HCT116 (cell line): ENCODE measurements around the gene DNAJC4. TPM values are rescaled to one million over a fixed set of nuclear protein-coding genes. Genes with fewer than 3 reads are reported as not detected.

ENCODE experiments used
- ATAC-seq: fragments of 200-7000 bp; cut with Tn5 transposase; 2 replicates; pipeline ENCODE4 v1.9.1; 2020; ENCODE audit warnings: mild to moderate bottlenecking, moderate library complexity
- BruUV-seq: library from RNA; stranded (reverse); fragments of 400-500 nt; replicated peaks from 2 replicates; lab custom pipeline; 2021; lab: Mats Ljungman, UMichigan
- CTCF ChIA-PET: fragments of 300-600 bp; sonication (Branson Sonifier 250); formaldehyde crosslinking; loops from one replicate; lab custom pipeline; 2021; ENCODE audit warnings: antibody characterized with exemption; lab: Charles Lee
- POLR2A ChIA-PET: fragments of 300-600, 350-600 bp; sonication (Branson Sonifier 250); formaldehyde crosslinking; loops from one replicate; lab custom pipeline; 2021; ENCODE audit warnings: antibody characterized with exemption; lab: Charles Lee
- RAD21 ChIA-PET, 2 experiments: fragments of 300-600 bp; sonication (Branson Sonifier 250); formaldehyde crosslinking; loops; one replicate each; lab custom pipeline; 2023; ENCODE audit warnings: low total read pairs in 2 of 2; ENCODE audit not compliant: uncharacterized antibody in 2 of 2, unreplicated experiment in 2 of 2, low non-redundant PET in 1 of 2; lab: Charles Lee
- DNase-seq: peaks from one replicate; pipeline ENCODE4 v3.0.0-alpha.2; 2010; ENCODE audit warnings: low read depth, low spot score
- H2AFZ ChIP-seq: fragments of 200-600 bp; shearing (Covaris generic), sonication (generic); 2 replicates; pipeline ENCODE4 v1.6.1; 2017; ENCODE audit warnings: low read depth, mixed run types, mixed read lengths, antibody characterized with exemption, low read length; ENCODE audit not compliant: poor library complexity, severe bottlenecking
- H3K27ac ChIP-seq: 2 replicates; pipeline ENCODE4 v1.5.1; 2012; ENCODE audit warnings: low read depth, low read length
- H3K27me3 ChIP-seq: fragments of 200-600 bp; sonication (generic); 2 replicates; pipeline ENCODE4 v1.6.1; 2016; ENCODE audit warnings: mixed run types, low read length, mixed read lengths; ENCODE audit not compliant: insufficient read depth
- H3K36me3 ChIP-seq, 2 experiments: fragments of 200-500 bp in 1 of 2; fragments of 200-600 bp in 1 of 2; sonication (Bioruptor generic) in 1 of 2; sonication (generic) in 1 of 2; 2 replicates each; pipeline versions ENCODE4 v1.5.1 to v1.6.1; 2014 to 2016; ENCODE audit warnings: low read length in 2 of 2, inconsistent platforms in 1 of 2, mixed read lengths in 1 of 2, mixed run types in 1 of 2; ENCODE audit not compliant: insufficient read depth in 2 of 2, control insufficient read depth in 1 of 2
- H3K4me1 ChIP-seq, 2 experiments: fragments of 200-600 bp in 1 of 2; sonication (generic) in 1 of 2; 2 replicates each; pipeline versions ENCODE4 v1.5.1 to v1.6.1; 2012 to 2017; ENCODE audit warnings: low read length in 2 of 2, inconsistent platforms in 1 of 2, mild to moderate bottlenecking in 1 of 2, mixed read lengths in 1 of 2, mixed run types in 1 of 2, moderate library complexity in 1 of 2; ENCODE audit not compliant: insufficient read depth in 2 of 2, control insufficient read depth in 1 of 2
- H3K4me2 ChIP-seq: fragments of 200-600 bp; sonication (generic); 2 replicates; pipeline ENCODE4 v1.6.1; 2017; ENCODE audit warnings: mixed run types, low read length, mixed read lengths
- H3K4me3 ChIP-seq, 2 experiments: fragments of 200-600 bp in 1 of 2; sonication (generic) in 1 of 2; replicated peaks in 1 of 2; 2 replicates each; pipeline ENCODE4 v1.5.1; 2011 to 2016; ENCODE audit warnings: low read length in 2 of 2, control low read depth in 1 of 2, low read depth in 1 of 2, mild to moderate bottlenecking in 1 of 2, mixed read lengths in 1 of 2, mixed run types in 1 of 2
- H3K79me2 ChIP-seq: fragments of 200-600 bp; sonication (generic); 2 replicates; pipeline ENCODE4 v1.6.1; 2017; ENCODE audit warnings: mild to moderate bottlenecking, mixed run types, low read length, moderate library complexity, mixed read lengths; ENCODE audit not compliant: insufficient read depth
- H3K9ac ChIP-seq: fragments of 200-600 bp; sonication (generic); 2 replicates; pipeline ENCODE4 v1.6.1; 2016; ENCODE audit warnings: low read length, mixed read lengths
- H3K9me2 ChIP-seq: fragments of 200-600 bp; sonication (generic), shearing (Covaris generic); 2 replicates; pipeline ENCODE4 v1.6.1; 2017; ENCODE audit warnings: mixed run types, mild to moderate bottlenecking, moderate library complexity; ENCODE audit not compliant: insufficient read depth
- H3K9me3 ChIP-seq, 2 experiments: fragments of 200-500 bp in 1 of 2; fragments of 200-600 bp in 1 of 2; sonication (Bioruptor generic) in 1 of 2; sonication (generic) in 1 of 2; 2 replicates each; pipeline ENCODE4 v1.6.1; 2014 to 2017; ENCODE audit warnings: low read length in 2 of 2, mixed read lengths in 2 of 2, inconsistent platforms in 1 of 2, low read depth in 1 of 2, mild to moderate bottlenecking in 1 of 2, mixed run types in 1 of 2, moderate library complexity in 1 of 2; ENCODE audit not compliant: control insufficient read depth in 1 of 2, insufficient read depth in 1 of 2
- H4K20me1 ChIP-seq: fragments of 200-600 bp; sonication (generic), shearing (Covaris generic); 2 replicates; pipeline ENCODE4 v1.6.1; 2017; ENCODE audit warnings: mixed run types, mild to moderate bottlenecking, moderate library complexity; ENCODE audit not compliant: insufficient read depth
- ELF1 ChIP-seq: IDR thresholded peaks from 2 replicates; pipeline ENCODE4 v1.6.1; 2012; ENCODE audit warnings: low read depth, borderline replicate concordance
- RAD21 ChIP-seq: IDR thresholded peaks from 2 replicates; pipeline ENCODE4 v1.6.1; 2012; ENCODE audit warnings: low read depth, mild to moderate bottlenecking
- REST ChIP-seq: IDR thresholded peaks from 2 replicates; pipeline ENCODE4 v1.6.1; 2012; ENCODE audit warnings: low read depth
- SIN3A ChIP-seq: IDR thresholded peaks from 2 replicates; pipeline ENCODE4 v1.6.1; 2012; ENCODE audit warnings: low read depth
- SP1 ChIP-seq: IDR thresholded peaks from 2 replicates; pipeline ENCODE4 v1.6.1; 2012; ENCODE audit warnings: low read depth
- TCF7L2 ChIP-seq: IDR thresholded peaks from 2 replicates; pipeline ENCODE4 v1.7.0; 2011; ENCODE audit warnings: borderline replicate concordance, inconsistent platforms; ENCODE audit not compliant: insufficient read depth, insufficient read length; ENCODE audit errors: extremely low read depth
- ZFX ChIP-seq: fragments of 450-650 bp; IDR thresholded peaks from 2 replicates; pipeline ENCODE4 v1.6.1; 2017
- ZNF274 ChIP-seq: fragments of 200-500 bp; sonication (Bioruptor generic); IDR thresholded peaks from 2 replicates; pipeline ENCODE4 v1.6.1; 2014; ENCODE audit warnings: mild to moderate bottlenecking, low read depth, low read length, inconsistent platforms
- intact Hi-C: fragments of 100-400 bp; cut with micrococcal nuclease; formaldehyde crosslinking; loops from 2 replicates; pipeline ENCODE4 v1.10.0; 2022
- total RNA-seq: library from RNA; stranded (reverse); gene quantifications from one replicate; pipeline ENCODE4 v1.2.1, GENCODE V29; 2021; ENCODE audit not compliant: unreplicated experiment

The DNAJC4 gene
- total RNA-seq, 1 experiment from 2014 or later = 25.8 TPM

- Histone ChIP-seq H4K20me1 (no peaks in the 10 kb centered on the region), H3K9ac (no peak overlapping the region), H3K27me3 (no peaks in the 10 kb centered on the region)
Observed at GRCh38 chr11:64207256-64208085, 22.9 kb upstream of the DNAJC4 start.

More at GRCh38 chr11:64207256-64208085, 22.9 kb upstream of the DNAJC4 start:
- TF ChIP-seq REST (no peak), TCF7L2 (no peak), ZFX (no peak), RAD21 (no peak), ZNF274 (no peak), ELF1 (no peak), SP1 (no peak), SIN3A (no peak)
- TF ChIP-seq, all 23 proteins: peak for 0
- no peaks in the 10 kb centered on the region for H3K9me2 ChIP-seq
- H3K9me3 ChIP-seq = no peaks in the 10 kb centered on the region
- no peak for DNase-seq
- no TSS peak for BruUV-seq
- no peak overlapping the region for H3K4me3 ChIP-seq
- H3K4me1 ChIP-seq = peaks cover 0 to 8% of the 10 kb centered on the region in 2 experiments; a peak in 1 of 4 replicates
- POLR2A ChIA-PET = interaction anchor here (0.9 kb wide), 1 partner anchor 23 kb away, joined by 4 read pairs; no protein-coding TSS in a partner anchor
- no peak for ATAC-seq
- H2AFZ ChIP-seq = no peak overlapping the region
- peaks cover 9% of the 10 kb centered on the region; the same call in 1 of the 2 replicates for H3K79me2 ChIP-seq
- H3K36me3 ChIP-seq = peaks cover 24 to 31% of the 10 kb centered on the region in 2 experiments
- intact Hi-C loops = no loop called here
- RAD21 ChIA-PET = no interaction called here
- CTCF ChIA-PET = interaction anchor here (4.6 kb wide), 1 partner anchor 95 kb away, joined by 80 read pairs; the partner anchor contains the start of genes CATSPERZ and ESRRA
- no peak overlapping the region; the same call in 1 of the 2 replicates for H3K27ac ChIP-seq
- H3K4me2 ChIP-seq = no peak overlapping the region
